Sciatic nerve (tissue), 2 donors: ENCODE measurements around the gene MORC4. TPM values are rescaled to one million over a fixed set of nuclear protein-coding genes. Genes with fewer than 3 reads are reported as not detected.

ENCODE experiments used
- ATAC-seq: fragments of 200-7000 bp; cut with Tn5 transposase; one replicate; pipeline ENCODE4 v1.9.1; 2020; ENCODE audit warnings: mild to moderate bottlenecking, moderate library complexity
- DNase-seq: peaks from one replicate; pipeline ENCODE4 v3.0.0-alpha.2; 2020; ENCODE audit warnings: low spot score
- intact Hi-C: fragments of 100-400 bp; cut with DNase I; formaldehyde crosslinking; loops from one replicate; pipeline ENCODE4 v1.14.2; 2022
- total RNA-seq: library from RNA; stranded (reverse); fragmentation: NEBNext Ultra II Directional; extraction: Animal tissue kit (Norgen Biotek cat#: 25700); gene quantifications from one replicate; pipeline ENCODE4 v1.2.1, GENCODE V29; 2021
- donor health status: DM: no; HTN: no; CAD: no.
- donor health status: DM: no; HTN: no; CAD: no.

Gene MORC4
- total RNA-seq, 1 donor from 2014 or later = 17.1 TPM

GRCh38 chrX:106891762-106892460 lies 108.1 kb downstream of the MORC4 start:
- intact Hi-C loops = no loop called here
- ATAC-seq (no peak), DNase-seq (no peak)

Other genes with a start within 250 kb of the MORC4 start
- 12.2 TPM for gene TBC1D8B, start 197.5 kb downstream of the MORC4 start, total RNA-seq
- 0.40 TPM for gene RIPPLY1, start 96.9 kb downstream of the MORC4 start, total RNA-seq
- gene CLDN2, start 79.8 kb downstream of the MORC4 start, total RNA-seq = not detected
- gene RBM41, start 118.6 kb upstream of the MORC4 start, total RNA-seq = 22.7 TPM
- 0.62 TPM for gene NUP62CL, start 206.2 kb upstream of the MORC4 start, total RNA-seq
- gene DNAAF6, start 206.4 kb upstream of the MORC4 start, total RNA-seq = not detected